ENCODE measurements around the gene DPY19L1.

- TF ChIP-seq POLR2AphosphoS5 (IDR thresholded peaks at IDR 0.05; ENCODE audit: low read depth, low read length): no peak
- no peak for TF ChIP-seq POLR2A (IDR thresholded peaks at IDR 0.05; ENCODE audit: low read depth, low read length)
These were observed 32.7 kb downstream of the DPY19L1 start for GRCh38 chr7:35004531-35005095.
